G401.6 (cell line): ENCODE data around the gene PILRB.
A peak's percentile ranks its signal among the peaks of the same experiment; 100 is the strongest.
"Not testable (repeated sequence)": the region's sequence is repeated elsewhere in the genome, so short reads cannot be mapped to it uniquely, and the experiment has no call there.

Experiments
- FAIRE-seq: peaks from 2 replicates; lab custom pipeline; 2012; peaks lifted over from hg19 to GRCh38; lab: Jason Lieb, UNC

The PILRB gene

GRCh38 chr7:100378114-100378755 lies 20.3 kb downstream of the PILRB start:
- no peak for FAIRE-seq

DNA sequence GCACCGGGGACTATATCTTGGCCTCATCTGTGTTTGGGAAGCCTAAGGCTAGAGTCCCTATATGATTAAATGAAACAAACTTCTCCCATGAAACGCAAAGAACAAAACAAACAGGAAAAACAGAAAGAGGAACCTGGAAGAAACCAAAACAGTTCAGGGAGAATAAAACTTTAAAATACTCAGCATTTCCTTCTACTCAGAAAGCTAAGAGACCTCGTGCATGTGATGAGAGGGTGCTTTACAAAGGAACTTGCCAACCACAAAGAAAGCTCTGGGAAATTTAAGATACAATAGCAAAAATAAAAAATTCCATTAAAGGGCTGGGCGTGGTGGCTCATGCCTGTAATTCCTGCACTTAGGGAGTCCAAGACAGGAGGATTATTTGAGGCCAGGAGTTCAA lies 22.3 kb downstream of the PILRB start:
- FAIRE-seq, result no peak

GRCh38 chr7:100381531-100382233 lies 23.8 kb downstream of the PILRB start:
- FAIRE-seq, result not testable (repeated sequence)

- not testable (repeated sequence) for FAIRE-seq
Observed at GRCh38 chr7:100382234-100382853, 24.4 kb downstream of the PILRB start.

DNA sequence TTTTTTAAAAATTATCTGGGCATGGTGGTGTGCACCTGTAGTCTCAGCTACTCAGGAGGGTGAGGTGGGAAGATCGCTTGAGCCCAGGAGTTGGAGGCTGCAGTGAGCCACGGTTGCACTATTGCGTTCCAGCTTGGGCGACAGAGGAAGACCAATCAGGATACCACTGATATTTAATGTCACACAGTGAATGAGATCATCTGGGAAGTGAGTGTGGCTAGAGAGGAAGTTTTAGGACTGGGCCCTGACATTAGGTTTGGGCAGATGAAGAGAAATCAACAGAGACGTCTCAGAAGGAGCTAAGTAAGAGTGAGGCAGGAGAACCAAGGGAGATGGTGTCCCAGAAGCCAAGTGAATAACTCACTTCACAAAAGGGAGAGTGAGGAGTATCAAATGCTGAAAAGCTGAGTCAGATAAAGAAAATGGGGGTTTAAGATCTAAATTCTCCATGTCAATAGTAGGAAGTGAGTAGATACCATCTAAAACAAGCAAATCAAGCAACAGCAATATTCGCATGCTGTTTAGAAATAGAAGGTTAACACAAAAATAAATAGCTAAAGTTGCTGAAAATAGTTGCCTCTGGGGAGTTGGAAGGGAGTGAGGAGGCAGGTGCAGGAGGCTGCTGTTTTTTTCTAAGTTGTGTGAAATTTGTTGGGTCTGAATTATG lies 26.8 kb downstream of the PILRB start:
- no peak for FAIRE-seq

DNA sequence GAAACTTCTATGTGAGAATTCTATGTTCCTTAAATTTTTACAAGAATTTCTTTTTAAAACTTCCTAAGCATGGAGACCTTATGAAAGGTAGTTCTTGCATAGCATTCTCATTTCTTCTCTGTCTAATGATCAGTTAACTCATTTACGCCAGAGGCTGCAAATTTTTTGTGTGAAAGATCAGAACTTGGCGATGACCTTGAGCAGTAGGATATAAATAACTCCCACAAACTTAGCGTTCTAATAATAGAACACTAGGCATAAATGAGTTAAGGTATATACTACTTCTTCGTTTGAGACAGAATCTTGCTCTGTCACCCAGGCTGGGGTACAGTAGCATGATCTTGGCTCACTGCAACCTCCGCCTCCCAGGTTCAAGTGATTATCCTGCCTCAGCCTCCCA lies 29.0 kb downstream of the PILRB start:
- FAIRE-seq, result no peak

GRCh38 chr7:100387695-100388094 lies 29.8 kb downstream of the PILRB start:
- FAIRE-seq, result peak; percentile 39

- no peak for FAIRE-seq
Observed at GRCh38 chr7:100389437-100390088, 31.6 kb downstream of the PILRB start.

- FAIRE-seq, result no peak
Observed at GRCh38 chr7:100390286-100391009, 32.5 kb downstream of the PILRB start.

DNA sequence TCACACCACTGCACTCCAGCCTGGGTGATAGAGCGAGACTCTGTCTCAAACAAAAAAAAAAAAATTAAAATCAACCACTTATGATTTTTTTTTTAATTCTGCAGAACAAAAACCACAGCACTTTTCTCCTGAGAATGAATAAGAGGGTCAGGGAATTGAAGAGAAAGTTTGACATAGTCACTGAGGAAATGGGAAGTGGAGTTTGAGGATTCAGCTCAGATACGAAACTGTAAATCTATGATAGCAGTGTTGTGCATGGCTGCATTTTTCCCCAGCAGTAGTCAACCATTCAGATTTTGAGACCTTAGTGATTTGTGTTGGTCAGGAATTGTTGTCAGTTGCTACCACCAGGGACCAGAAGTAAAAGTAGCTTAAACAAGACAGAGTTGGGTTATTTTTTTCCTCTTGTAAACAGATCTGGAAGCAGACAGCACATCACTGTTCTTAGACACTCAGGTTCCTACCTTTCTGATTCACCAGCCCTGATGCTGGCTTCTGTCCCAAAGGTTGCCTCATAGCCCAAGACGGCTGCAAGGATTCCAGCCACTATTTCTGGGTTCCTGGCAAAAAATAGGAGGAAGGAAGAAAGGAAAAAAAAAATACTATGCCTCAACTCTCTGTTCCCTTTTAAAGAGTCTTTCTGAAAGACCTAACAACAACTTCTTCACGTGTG lies 35.5 kb downstream of the PILRB start:
- FAIRE-seq, result no peak

- no peak for FAIRE-seq
Observed at GRCh38 chr7:100394077-100394476, 36.2 kb downstream of the PILRB start.

- no peak for FAIRE-seq
Observed at GRCh38 chr7:100396421-100396982, 38.6 kb downstream of the PILRB start.

GRCh38 chr7:100397315-100398081 lies 39.6 kb downstream of the PILRB start:
- no peak for FAIRE-seq

GRCh38 chr7:100398239-100398638 lies 40.3 kb downstream of the PILRB start:
- no peak for FAIRE-seq

- no peak for FAIRE-seq
Observed at GRCh38 chr7:100400041-100400440, 42.1 kb downstream of the PILRB start.

DNA sequence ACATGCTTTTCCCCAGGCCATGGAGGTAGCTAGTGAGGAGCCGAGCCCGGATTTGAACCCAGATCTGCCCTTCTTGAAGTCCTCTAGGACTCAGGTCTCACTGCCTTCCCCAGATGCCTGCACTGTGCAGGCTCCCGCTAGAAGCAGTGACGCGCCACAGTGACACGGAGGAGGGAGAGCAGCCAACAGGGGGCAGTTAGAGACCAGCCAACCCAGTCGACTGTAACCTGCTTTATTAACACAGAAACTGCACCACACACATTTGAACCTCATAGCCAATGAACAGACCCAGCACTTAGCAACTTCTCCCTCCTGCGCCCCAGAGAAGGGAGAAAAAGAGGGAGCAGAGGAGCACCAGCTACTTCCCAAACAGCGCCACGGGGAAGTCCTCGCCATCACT lies 42.7 kb downstream of the PILRB start:
- no peak for FAIRE-seq

DNA sequence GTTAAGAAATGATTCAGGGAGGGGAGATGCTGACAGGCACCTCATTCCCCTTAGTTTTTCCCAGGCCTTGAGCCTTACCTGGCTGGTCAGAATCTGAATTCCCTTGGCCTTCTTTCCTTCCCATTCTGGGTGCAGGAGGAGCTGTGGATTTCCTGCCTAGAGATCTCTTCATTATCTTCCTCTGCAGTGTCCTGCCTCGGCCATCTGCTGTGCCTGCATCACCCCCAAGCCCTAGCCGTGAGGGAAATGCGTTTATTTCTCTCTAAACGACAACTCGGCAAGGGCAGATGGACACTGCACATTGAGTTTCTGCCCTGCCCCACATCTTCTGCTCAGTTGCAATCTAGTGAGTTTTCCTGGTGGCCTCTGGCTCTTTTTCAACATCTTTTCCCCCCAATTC lies 43.9 kb downstream of the PILRB start:
- FAIRE-seq, result no peak

DNA sequence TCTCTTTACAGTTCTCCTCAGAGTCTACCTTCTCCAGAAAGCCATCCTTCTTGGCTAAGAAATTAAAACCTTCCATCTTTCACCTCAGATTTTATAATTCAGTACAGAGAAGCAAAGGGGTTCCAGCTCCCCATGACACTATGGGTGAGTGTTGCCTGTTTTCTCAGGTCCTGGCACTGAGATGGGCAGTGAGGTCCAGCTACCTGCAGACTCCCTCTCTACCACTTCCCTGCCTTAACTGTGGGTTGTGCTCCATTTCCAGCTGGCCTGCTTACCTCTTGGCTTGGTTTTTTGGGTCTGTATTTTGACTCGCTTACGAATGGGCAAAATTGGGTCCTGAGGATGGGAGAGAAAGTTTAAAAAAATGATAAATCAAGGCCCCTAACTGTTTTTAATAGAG lies 44.3 kb downstream of the PILRB start:
- no peak for FAIRE-seq

DNA sequence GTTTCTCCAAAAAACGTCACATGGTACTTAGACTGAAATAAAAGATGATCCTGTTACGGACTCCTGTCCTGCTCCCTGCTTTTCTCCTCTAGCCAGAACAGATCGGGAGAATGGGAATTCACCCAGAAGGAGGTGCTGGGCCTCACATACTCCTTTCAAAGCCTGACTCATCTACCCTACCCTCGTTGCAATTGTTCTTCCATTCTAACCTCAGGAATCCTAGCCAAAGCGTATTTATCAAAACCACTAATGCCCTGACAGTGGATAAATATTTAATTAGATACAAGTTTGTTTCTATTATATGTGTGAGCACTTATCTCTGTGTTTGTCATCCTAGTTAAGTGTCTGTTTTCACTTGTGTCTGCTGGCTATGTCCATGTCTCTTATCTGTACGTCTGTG lies 48.9 kb downstream of the PILRB start:
- FAIRE-seq, result no peak
